IPS DF 4.7 (cell line): ENCODE measurements around the gene CST5.
"Not testable (repeated sequence)": the region's sequence is repeated elsewhere in the genome, so short reads cannot be mapped to it uniquely, and the experiment has no call there.

Source experiments
- DNase-seq: peaks from one replicate; pipeline ENCODE4 v3.0.0-alpha.2; 2013; ENCODE audit warnings: low spot score; ENCODE audit errors: extremely low read depth

The CST5 gene

GRCh38 chr20:23889775-23890187 is 10.2 kb upstream of the CST5 start:
- peak; percentile 69 for DNase-seq

GRCh38 chr20:23887856-23888255 is 8.3 kb upstream of the CST5 start:
- no peak for DNase-seq

GRCh38 chr20:23884771-23885162 is 5.2 kb upstream of the CST5 start:
- DNase-seq = no peak

GRCh38 chr20:23884136-23884770 is 4.7 kb upstream of the CST5 start:
- no peak for DNase-seq

GRCh38 chr20:23881371-23881770 is 1.8 kb upstream of the CST5 start:
- no peak for DNase-seq

GRCh38 chr20:23880417-23880816 is 869 bp upstream of the CST5 start:
- DNase-seq = no peak

GRCh38 chr20:23879811-23880374 is 345 bp upstream of the CST5 start:
- no peak for DNase-seq

- DNase-seq = no peak
Measured at GRCh38 chr20:23878787-23879186, 761 bp downstream of the CST5 start.

GRCh38 chr20:23878016-23878542 is 1.5 kb downstream of the CST5 start:
- not testable (repeated sequence) for DNase-seq

GRCh38 chr20:23877524-23877923 is 2.0 kb downstream of the CST5 start:
- DNase-seq = no peak

- DNase-seq = no peak
Measured at GRCh38 chr20:23875606-23876237, 3.8 kb downstream of the CST5 start.

GRCh38 chr20:23874747-23875146 is 4.8 kb downstream of the CST5 start:
- DNase-seq = no peak

- no peak for DNase-seq
Measured at GRCh38 chr20:23873370-23874015, 6.1 kb downstream of the CST5 start.

GRCh38 chr20:23872065-23872464 is 7.5 kb downstream of the CST5 start:
- no peak for DNase-seq

- DNase-seq = no peak
Measured at GRCh38 chr20:23870461-23870860, 9.1 kb downstream of the CST5 start.

- DNase-seq = no peak
Measured at GRCh38 chr20:23869520-23869919, 10.0 kb downstream of the CST5 start.

GRCh38 chr20:23868321-23868720 is 11.2 kb downstream of the CST5 start:
- no peak for DNase-seq

GRCh38 chr20:23867152-23867776 is 12.3 kb downstream of the CST5 start:
- no peak for DNase-seq

- not testable (repeated sequence) for DNase-seq
Measured at GRCh38 chr20:23860771-23861170, 18.8 kb downstream of the CST5 start.

- no peak for DNase-seq
Measured at GRCh38 chr20:23857962-23858595, 21.5 kb downstream of the CST5 start.

GRCh38 chr20:23856736-23857135 is 22.8 kb downstream of the CST5 start:
- no peak for DNase-seq
